Hepatocyte (in vitro differentiated cells): ENCODE measurements around the gene IER5. TPM values are rescaled to one million over a fixed set of nuclear protein-coding genes. Genes with fewer than 3 reads are reported as not detected.
"Not testable (repeated sequence)": the region's sequence is repeated elsewhere in the genome, so short reads cannot be mapped to it uniquely, and the experiment has no call there.

Experiments used
- DNase-seq: peaks from one replicate; pipeline ENCODE4 v3.0.0-alpha.2; 2016; ENCODE audit warnings: low spot score
- H2AFZ ChIP-seq: fragments of 200-600 bp; sonication (generic); 2 replicates; pipeline ENCODE4 v1.6.0; 2016; ENCODE audit warnings: antibody characterized with exemption, mild to moderate bottlenecking
- H3K27ac ChIP-seq: fragments of 200-600 bp; sonication (generic); 2 replicates; pipeline ENCODE4 v1.5.1; 2016; ENCODE audit warnings: mild to moderate bottlenecking
- H3K27me3 ChIP-seq: fragments of 200-600 bp; sonication (generic); 2 replicates; pipeline ENCODE4 v1.6.1; 2016
- H3K36me3 ChIP-seq: fragments of 200-600 bp; sonication (generic); replicated peaks from 2 replicates; pipeline ENCODE4 v1.5.1; 2016; ENCODE audit warnings: low read depth; ENCODE audit not compliant: insufficient read depth
- H3K4me1 ChIP-seq: fragments of 200-600 bp; sonication (generic); 2 replicates; pipeline ENCODE4 v1.5.1; 2016; ENCODE audit warnings: mild to moderate bottlenecking, moderate library complexity; ENCODE audit not compliant: insufficient read depth
- H3K4me2 ChIP-seq: fragments of 200-600 bp; sonication (generic); 2 replicates; pipeline ENCODE4 v1.6.0; 2016
- H3K4me3 ChIP-seq: fragments of 200-600 bp; sonication (generic); 2 replicates; pipeline ENCODE4 v1.5.1; 2016; ENCODE audit warnings: mild to moderate bottlenecking
- H3K79me2 ChIP-seq: fragments of 200-600 bp; sonication (generic); 2 replicates; pipeline ENCODE4 v1.6.0; 2017; ENCODE audit warnings: mild to moderate bottlenecking
- H3K9me2 ChIP-seq: fragments of 200-600 bp; sonication (generic); replicated peaks from 2 replicates; pipeline ENCODE4 v1.6.0; 2017; ENCODE audit warnings: mild to moderate bottlenecking; ENCODE audit not compliant: insufficient read depth
- H3K9me3 ChIP-seq: fragments of 200-600 bp; sonication (generic); 2 replicates; pipeline ENCODE4 v1.5.1; 2016; ENCODE audit warnings: low read depth, mild to moderate bottlenecking
- H4K20me1 ChIP-seq: fragments of 200-600 bp; sonication (generic); 2 replicates; pipeline ENCODE4 v1.6.0; 2016; ENCODE audit warnings: mild to moderate bottlenecking; ENCODE audit not compliant: insufficient read depth, poor library complexity, severe bottlenecking
- CTCF ChIP-seq: fragments of 200-600 bp; sonication (generic); IDR thresholded peaks from 2 replicates; pipeline ENCODE4 v1.5.1; 2016; ENCODE audit warnings: antibody characterized with exemption, mild to moderate bottlenecking; ENCODE audit not compliant: poor library complexity
- EZH2 ChIP-seq: fragments of 200-600 bp; sonication (generic); IDR thresholded peaks from 2 replicates; pipeline ENCODE4 v1.6.1; 2016; ENCODE audit warnings: antibody characterized with exemption, mild to moderate bottlenecking, borderline replicate concordance
- EZH2phosphoT487 ChIP-seq: fragments of 200-600 bp; sonication (generic); IDR thresholded peaks from one replicate; pipeline ENCODE4 v1.6.1; 2018; ENCODE audit warnings: antibody characterized with exemption, mild to moderate bottlenecking, low read depth, moderate library complexity; ENCODE audit not compliant: unreplicated experiment, severe bottlenecking
- whole genome bisulfite sequencing: methylation state at CpG from one replicate; pipeline ENCODE4 v1.1.6; 2016; ENCODE audit warnings: low lambda C conversion rate; ENCODE audit errors: missing lambda C conversion rate; 5-methylcytosine and 5-hydroxymethylcytosine counted together
- polyA plus RNA-seq: library from polyadenylated mRNA; unstranded; fragments of >200 nt; fragmentation: Nextera tagmentation; extraction: Ambion mirVana; gene quantifications from 2 replicates; pipeline ENCODE4 v1.2.1, GENCODE V29; 2016
- total RNA-seq: library from RNA; depleted of rRNA; stranded (reverse); fragments of >200 nt; gene quantifications from 2 replicates; pipeline ENCODE4 v1.2.3, GENCODE V29; 2014

IER5 gene
- total and polyA plus RNA-seq, 2 experiments from 2014 or later = 16.6 to 23.1 TPM

- no peaks in the 10 kb centered on the region for H3K27me3 ChIP-seq
- peak overlapping the region; percentile 6 for H3K4me2 ChIP-seq
- H3K79me2 ChIP-seq = no peaks in the 10 kb centered on the region
- peaks cover 14% of the 10 kb centered on the region for H3K4me1 ChIP-seq
- peak overlapping the region; percentile 86 for H3K27ac ChIP-seq
- H3K9me2 ChIP-seq = no peaks in the 10 kb centered on the region
- DNase-seq = peak; percentile 85
- H4K20me1 ChIP-seq = no peaks in the 10 kb centered on the region
- 64% methylated on average over 5 of the region's 5 CpGs for WGBS
- TF ChIP-seq CTCF = no peak
- TF ChIP-seq EZH2 = no peak
- TF ChIP-seq EZH2phosphoT487 = no peak
- H2AFZ ChIP-seq = no peak overlapping the region
- H3K4me3 ChIP-seq = no peak overlapping the region
- H3K36me3 ChIP-seq = no peaks in the 10 kb centered on the region
- H3K9me3 ChIP-seq = no peaks in the 10 kb centered on the region
Observed at GRCh38 chr1:181044449-181044966, 44.0 kb upstream of the IER5 start.

- H4K20me1 ChIP-seq, H3K4me3 ChIP-seq, H3K4me2 ChIP-seq, H2AFZ ChIP-seq, H3K36me3 ChIP-seq, H3K9me3 ChIP-seq, H3K27ac ChIP-seq, H3K27me3 ChIP-seq, H3K9me2 ChIP-seq, H3K79me2 ChIP-seq, DNase-seq: not testable (repeated sequence)
- H3K4me1 ChIP-seq = peaks cover 14% of the 10 kb centered on the region
- 96% methylated on average over 12 of the region's 22 CpGs for WGBS
Observed at GRCh38 chr1:181045946-181046345, 42.6 kb upstream of the IER5 start.

DNA sequence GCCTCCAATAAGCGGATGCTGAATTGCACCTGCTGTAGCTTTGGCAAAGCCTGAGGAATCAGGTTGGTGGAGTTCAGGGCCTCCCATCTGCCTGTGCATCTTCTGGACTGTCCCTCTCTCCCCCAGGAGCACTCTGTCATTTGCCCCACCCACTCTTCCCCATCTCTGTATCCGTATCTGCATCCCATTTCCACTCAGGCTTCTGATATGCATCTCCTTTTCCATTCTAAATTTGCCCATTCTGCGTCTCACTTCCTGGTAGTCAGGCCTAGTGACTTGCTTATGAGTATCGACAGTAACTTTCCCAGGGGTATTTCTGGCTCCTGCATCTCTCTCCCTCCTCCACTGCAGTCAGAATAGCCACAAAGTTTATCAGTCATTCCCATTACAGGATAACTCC lies 39.1 kb upstream of the IER5 start:
- no peaks in the 10 kb centered on the region for H3K27me3 ChIP-seq
- H3K4me1 ChIP-seq = peaks cover 6% of the 10 kb centered on the region
- no peaks in the 10 kb centered on the region for H3K79me2 ChIP-seq
- H3K27ac ChIP-seq = no peak overlapping the region
- no peaks in the 10 kb centered on the region for H3K9me2 ChIP-seq
- H3K4me2 ChIP-seq = no peak overlapping the region
- H3K36me3 ChIP-seq = no peaks in the 10 kb centered on the region
- 91% methylated on average over 4 of the region's 4 CpGs for WGBS
- DNase-seq = no peak
- no peak overlapping the region for H3K4me3 ChIP-seq
- no peaks in the 10 kb centered on the region for H4K20me1 ChIP-seq
- no peaks in the 10 kb centered on the region for H3K9me3 ChIP-seq
- TF ChIP-seq EZH2phosphoT487 = no peak
- TF ChIP-seq EZH2 = no peak
- no peak overlapping the region for H2AFZ ChIP-seq

DNA sequence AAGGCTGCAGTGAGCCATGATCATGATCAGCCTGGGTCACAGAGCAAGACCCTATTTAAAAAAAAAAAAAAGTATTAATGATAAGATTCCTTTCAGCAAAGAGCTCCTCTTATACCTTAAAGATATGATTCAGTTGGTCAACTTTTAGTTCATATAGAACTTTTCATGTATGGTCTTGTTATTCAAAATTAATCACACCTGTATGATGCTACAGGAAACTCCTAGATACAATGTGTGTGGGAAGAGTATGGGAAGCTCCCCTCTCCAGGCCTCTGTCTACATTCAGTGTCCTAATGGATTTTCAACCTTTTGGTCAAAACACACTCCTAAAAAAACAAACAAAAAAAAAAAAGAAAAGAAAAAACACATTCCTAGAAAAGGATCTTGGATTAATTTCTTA lies 37.6 kb upstream of the IER5 start:
- Histone ChIP-seq H3K4me3 (no peak overlapping the region), H3K9me3 (no peaks in the 10 kb centered on the region), H3K36me3 (no peaks in the 10 kb centered on the region), H3K4me1 (no peaks in the 10 kb centered on the region), H4K20me1 (no peaks in the 10 kb centered on the region), H2AFZ (no peak overlapping the region), H3K27me3 (no peaks in the 10 kb centered on the region), H3K79me2 (no peaks in the 10 kb centered on the region), H3K9me2 (no peaks in the 10 kb centered on the region), H3K27ac (no peak overlapping the region), H3K4me2 (no peak overlapping the region)
- TF ChIP-seq CTCF (no peak), EZH2 (no peak), EZH2phosphoT487 (no peak)
- DNase-seq = no peak
